ENCODE data around the gene STATH. TPM values are rescaled to one million over a fixed set of nuclear protein-coding genes. Genes with fewer than 3 reads are reported as not detected.
"Not testable (repeated sequence)": the region's sequence is repeated elsewhere in the genome, so short reads cannot be mapped to it uniquely, and the experiment has no call there.

STATH gene
- total RNA-seq, result not detected
- long read RNA-seq, result 0 reads

GRCh38 chr4:69995526-69996016, at the start of gene STATH:
TSS of gene STATH (plus strand) at chr4:69995966. CDS start at chr4:69998438, 2,472 bp downstream.
- intact Hi-C loops (cut with micrococcal nuclease), result no loop called here
- ATAC-seq (no peak), DNase-seq (no peak)

GRCh38 chr4:69951602-69952001, 44.2 kb upstream of the STATH start:
- ATAC-seq (no peak), DNase-seq (no peak)
- intact Hi-C loops (cut with micrococcal nuclease), result no loop called here

GRCh38 chr4:69957209-69957608, 38.6 kb upstream of the STATH start:
- intact Hi-C loops (cut with micrococcal nuclease), result no loop called here
- DNase-seq, result no peak
- ATAC-seq, result no peak

GRCh38 chr4:69965628-69966027, 30.1 kb upstream of the STATH start, which contains the start of gene CSN2:
TSS of gene CSN2 (minus strand) at chr4:69965728. CDS start at chr4:69960995, 4,733 bp downstream.
- DNase-seq, result no peak
- ATAC-seq, result no peak
- intact Hi-C loops (cut with micrococcal nuclease), result no loop called here

- no peak for DNase-seq
- intact Hi-C loops (cut with micrococcal nuclease), result no loop called here
- no peak for ATAC-seq
Measured at GRCh38 chr4:69970071-69970470, 25.7 kb upstream of the STATH start.

- no peak for DNase-seq
- intact Hi-C loops (cut with micrococcal nuclease), result no loop called here
- no peak for ATAC-seq
Measured at GRCh38 chr4:69974631-69975030, 21.1 kb upstream of the STATH start.

GRCh38 chr4:69977582-69977981, 18.2 kb upstream of the STATH start:
- ATAC-seq (no peak), DNase-seq (no peak)
- intact Hi-C loops (cut with micrococcal nuclease), result no loop called here

- intact Hi-C loops (cut with micrococcal nuclease), result no loop called here
Measured at GRCh38 chr4:69984030-69984443, 11.7 kb upstream of the STATH start.

GRCh38 chr4:69986663-69987062, 9.1 kb upstream of the STATH start:
- ATAC-seq, result no peak
- DNase-seq, result no peak
- intact Hi-C loops (cut with micrococcal nuclease), result no loop called here

More at GRCh38 chr4:69984030-69984443, 11.7 kb upstream of the STATH start:
- DNase-seq (no peak), ATAC-seq (no peak)

GRCh38 chr4:69991016-69991415, 4.8 kb upstream of the STATH start:
- DNase-seq (no peak), ATAC-seq (no peak)
- intact Hi-C loops (cut with micrococcal nuclease), result no loop called here

GRCh38 chr4:69994782-69995181, 984 bp upstream of the STATH start:
- DNase-seq (no peak), ATAC-seq (no peak)
- intact Hi-C loops (cut with micrococcal nuclease), result no loop called here

GRCh38 chr4:69999420-69999819, 3.7 kb downstream of the STATH start:
- DNase-seq (no peak), ATAC-seq (no peak)
- intact Hi-C loops (cut with micrococcal nuclease), result no loop called here

GRCh38 chr4:70000711-70001110, 4.9 kb downstream of the STATH start:
- DNase-seq, result no peak
- no peak for ATAC-seq
- intact Hi-C loops (cut with micrococcal nuclease), result no loop called here

- ATAC-seq, result no peak
- intact Hi-C loops (cut with micrococcal nuclease), result no loop called here
- no peak for DNase-seq
Measured at GRCh38 chr4:70002507-70002906, 6.7 kb downstream of the STATH start.

GRCh38 chr4:70008771-70009170, 13.0 kb downstream of the STATH start:
- ATAC-seq, result no peak
- intact Hi-C loops (cut with micrococcal nuclease), result no loop called here
- no peak for DNase-seq

- DNase-seq; intact Hi-C loops (cut with micrococcal nuclease); ATAC-seq: not testable (repeated sequence)
Measured at GRCh38 chr4:70019006-70019405, 23.2 kb downstream of the STATH start.

GRCh38 chr4:70023218-70023617, 27.5 kb downstream of the STATH start:
- intact Hi-C loops (cut with micrococcal nuclease), result no loop called here
- ATAC-seq (no peak), DNase-seq (no peak)

- no peak for DNase-seq
- intact Hi-C loops (cut with micrococcal nuclease), result no loop called here
- ATAC-seq, result no peak
Measured at GRCh38 chr4:70027011-70027410, 31.2 kb downstream of the STATH start.

- ATAC-seq; DNase-seq; intact Hi-C loops (cut with micrococcal nuclease): not testable (repeated sequence)
Measured at GRCh38 chr4:70028159-70028558, 32.4 kb downstream of the STATH start, which contains the start of gene HTN3. TSS of gene HTN3 (plus strand) at chr4:70028459. CDS start at chr4:70030741, 2,282 bp downstream.

- DNase-seq; ATAC-seq; intact Hi-C loops (cut with micrococcal nuclease): not testable (repeated sequence)
Measured at GRCh38 chr4:70037559-70037958, 41.8 kb downstream of the STATH start.

GRCh38 chr4:70039928-70040327, 44.2 kb downstream of the STATH start:
- DNase-seq; intact Hi-C loops (cut with micrococcal nuclease); ATAC-seq: not testable (repeated sequence)
